Measurements from ENCODE around the gene SDK1. TPM values are rescaled to one million over a fixed set of nuclear protein-coding genes. Genes with fewer than 3 reads are reported as not detected.
"Not testable (repeated sequence)": the region's sequence is repeated elsewhere in the genome, so short reads cannot be mapped to it uniquely, and the experiment has no call there.

SDK1 gene
- total and polyA plus RNA-seq, 2 experiments from 2014 or later = 4.1 to 16.5 TPM

DNA sequence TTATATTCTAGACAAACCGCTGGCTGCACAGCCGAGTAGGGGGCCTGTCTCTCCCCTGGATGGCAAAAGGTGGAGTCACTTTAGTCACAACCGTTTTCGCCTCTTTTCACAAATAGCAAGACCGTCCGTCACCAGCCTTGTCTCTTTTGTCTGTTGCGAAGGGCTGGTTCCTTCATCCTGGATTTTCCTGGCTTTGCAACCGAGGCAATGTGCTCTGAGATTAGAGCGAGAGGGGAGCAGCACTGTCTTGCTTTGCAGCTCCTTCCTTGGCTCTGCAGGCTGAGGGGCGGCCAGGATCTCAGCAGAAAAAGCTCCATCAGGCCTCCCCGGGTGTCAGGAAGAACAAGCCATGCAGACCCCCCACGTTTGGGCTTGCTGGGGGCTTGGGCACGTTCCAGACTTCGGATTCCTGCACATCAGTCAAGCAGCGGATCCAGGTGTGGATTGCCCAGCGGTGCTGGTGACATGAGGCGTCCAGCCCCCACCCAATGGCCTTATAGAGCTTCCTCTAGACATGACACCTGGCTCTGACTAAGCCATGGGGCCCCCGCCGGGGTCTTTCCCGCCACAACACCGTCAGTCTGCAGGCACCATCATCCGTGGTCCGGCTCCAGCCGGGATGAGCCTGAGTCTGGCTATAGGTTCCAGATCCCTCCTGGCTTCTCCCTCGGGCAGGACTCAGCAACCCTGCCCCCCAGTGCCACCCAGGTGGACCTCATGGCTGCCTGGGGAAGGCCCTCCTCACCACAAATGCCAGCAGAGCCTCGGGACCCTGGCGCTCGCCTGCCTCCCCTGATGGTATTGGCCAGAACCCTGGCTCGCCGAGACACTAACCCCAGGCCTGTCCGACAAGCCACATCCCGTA, 913.5 kb downstream of the SDK1 start:
- Histone ChIP-seq H3K4me1 (ENCODE audit: low read depth) (no peaks in the 10 kb centered on the region), H3K27me3 (no peaks in the 10 kb centered on the region), H3K4me3 (no peak overlapping the region), H3K27ac (no peak overlapping the region), H3K36me3 (no peaks in the 10 kb centered on the region), H3K9me3 (ENCODE audit: low read depth) (no peaks in the 10 kb centered on the region)
- no peak for TF ChIP-seq CTCF (IDR thresholded peaks at IDR 0.05; ENCODE audit: low read depth, low read length)
- DNase-seq (ENCODE audit: low read depth in 1 of 2, low spot score in 1 of 2) = no peak

GRCh38 chr7:4215176-4215720, 914.2 kb downstream of the SDK1 start:
- no peaks in the 10 kb centered on the region for H3K27me3 ChIP-seq
- H3K9me3 ChIP-seq (ENCODE audit: low read depth) = no peaks in the 10 kb centered on the region
- TF ChIP-seq CTCF (IDR thresholded peaks at IDR 0.05; ENCODE audit: low read depth, low read length) = no peak
- H3K4me3 ChIP-seq = no peak overlapping the region
- DNase-seq (ENCODE audit: low read depth in 1 of 2, low spot score in 1 of 2) = no peak
- no peaks in the 10 kb centered on the region for H3K36me3 ChIP-seq
- no peaks in the 10 kb centered on the region for H3K4me1 ChIP-seq (ENCODE audit: low read depth)
- H3K27ac ChIP-seq = no peak overlapping the region

GRCh38 chr7:4216016-4216415, 915.0 kb downstream of the SDK1 start:
- no peak overlapping the region for H3K27ac ChIP-seq
- H3K36me3 ChIP-seq = no peaks in the 10 kb centered on the region
- no peak for DNase-seq (ENCODE audit: low read depth in 1 of 2, low spot score in 1 of 2)
- no peaks in the 10 kb centered on the region for H3K4me1 ChIP-seq (ENCODE audit: low read depth)
- no peak for TF ChIP-seq CTCF (IDR thresholded peaks at IDR 0.05; ENCODE audit: low read depth, low read length)
- H3K4me3 ChIP-seq = no peak overlapping the region
- H3K9me3 ChIP-seq (ENCODE audit: low read depth) = no peaks in the 10 kb centered on the region
- H3K27me3 ChIP-seq = no peaks in the 10 kb centered on the region

GRCh38 chr7:4217126-4217660, 916.1 kb downstream of the SDK1 start:
- not testable (repeated sequence) for H3K27me3 ChIP-seq; H3K9me3 ChIP-seq (ENCODE audit: low read depth); H3K4me1 ChIP-seq (ENCODE audit: low read depth); H3K4me3 ChIP-seq; DNase-seq (ENCODE audit: low read depth in 1 of 2, low spot score in 1 of 2); H3K27ac ChIP-seq; H3K36me3 ChIP-seq

GRCh38 chr7:4218481-4218880, 917.4 kb downstream of the SDK1 start:
- TF ChIP-seq CTCF (IDR thresholded peaks at IDR 0.05; ENCODE audit: low read depth, low read length) = no peak
- DNase-seq (ENCODE audit: low read depth in 1 of 2, low spot score in 1 of 2) = no peak
- no peak overlapping the region for H3K27ac ChIP-seq
- H3K9me3 ChIP-seq (ENCODE audit: low read depth) = no peaks in the 10 kb centered on the region
- no peaks in the 10 kb centered on the region for H3K27me3 ChIP-seq
- H3K4me3 ChIP-seq = no peak overlapping the region
- H3K4me1 ChIP-seq (ENCODE audit: low read depth) = no peaks in the 10 kb centered on the region
- H3K36me3 ChIP-seq = no peaks in the 10 kb centered on the region

- no peak overlapping the region for H3K27ac ChIP-seq
- no peaks in the 10 kb centered on the region for H3K4me1 ChIP-seq (ENCODE audit: low read depth)
- no peaks in the 10 kb centered on the region for H3K27me3 ChIP-seq
- no peak for TF ChIP-seq CTCF (IDR thresholded peaks at IDR 0.05; ENCODE audit: low read depth, low read length)
- H3K36me3 ChIP-seq = no peaks in the 10 kb centered on the region
- H3K9me3 ChIP-seq (ENCODE audit: low read depth) = no peaks in the 10 kb centered on the region
- H3K4me3 ChIP-seq = no peak overlapping the region
- DNase-seq (ENCODE audit: low read depth in 1 of 2, low spot score in 1 of 2) = no peak
Measured at GRCh38 chr7:4220011-4220410, 919.0 kb downstream of the SDK1 start.
